Mesothelial cell of epicardium (in vitro differentiated cells): ENCODE measurements around the gene UGCG. TPM values are rescaled to one million over a fixed set of nuclear protein-coding genes. Genes with fewer than 3 reads are reported as not detected.

Experiments used
- DNase-seq, 2 experiments: peaks; one replicate each; pipeline ENCODE4 v3.0.0; 2021; ENCODE audit warnings: low spot score in 2 of 2; ENCODE audit not compliant: unreplicated experiment in 2 of 2
- H3K27ac Mint-ChIP-seq: 2 replicates; pipeline ENCODE4 v1.8.0; 2021; ENCODE audit warnings: mixed read lengths
- H3K27me3 Mint-ChIP-seq: 2 replicates; pipeline ENCODE4 v1.8.0; 2021; ENCODE audit warnings: low read depth, mixed read lengths
- H3K36me3 Mint-ChIP-seq: 2 replicates; pipeline ENCODE4 v1.8.0; 2021; ENCODE audit warnings: mixed read lengths
- H3K4me1 Mint-ChIP-seq: 2 replicates; pipeline ENCODE4 v1.8.0; 2021; ENCODE audit warnings: mixed read lengths
- H3K4me3 Mint-ChIP-seq: 2 replicates; pipeline ENCODE4 v1.8.0; 2021; ENCODE audit warnings: mild to moderate bottlenecking, moderate library complexity, mixed read lengths
- H3K9me3 Mint-ChIP-seq: 2 replicates; pipeline ENCODE4 v1.8.0; 2021; ENCODE audit warnings: mixed read lengths
- total RNA-seq: library from RNA; stranded (reverse); gene quantifications from 3 replicates; pipeline ENCODE4 v1.2.1, GENCODE V29; 2021
- TF ChIP-seq, protein P1 (sequence below): fragments of 200-600 bp; sonication (generic); IDR thresholded peaks from one replicate; pipeline ENCODE4 v1.5.0; 2021; ENCODE audit warnings: antibody characterized with exemption; ENCODE audit not compliant: unreplicated experiment

The UGCG gene
- total RNA-seq, 1 donor from 2014 or later, result 27.0 TPM

GRCh38 chr9:111963995-111964394 lies 67.4 kb downstream of the UGCG start:
- Mint-ChIP-seq H3K4me1 (no peaks in the 10 kb centered on the region), H3K36me3 (no peaks in the 10 kb centered on the region), H3K27ac (no peak overlapping the region), H3K27me3 (peaks cover 4% of the 10 kb centered on the region), H3K4me3 (no peak overlapping the region), H3K9me3 (peaks cover 6% of the 10 kb centered on the region)
- no peak for DNase-seq
- TF ChIP-seq, protein P1, sequence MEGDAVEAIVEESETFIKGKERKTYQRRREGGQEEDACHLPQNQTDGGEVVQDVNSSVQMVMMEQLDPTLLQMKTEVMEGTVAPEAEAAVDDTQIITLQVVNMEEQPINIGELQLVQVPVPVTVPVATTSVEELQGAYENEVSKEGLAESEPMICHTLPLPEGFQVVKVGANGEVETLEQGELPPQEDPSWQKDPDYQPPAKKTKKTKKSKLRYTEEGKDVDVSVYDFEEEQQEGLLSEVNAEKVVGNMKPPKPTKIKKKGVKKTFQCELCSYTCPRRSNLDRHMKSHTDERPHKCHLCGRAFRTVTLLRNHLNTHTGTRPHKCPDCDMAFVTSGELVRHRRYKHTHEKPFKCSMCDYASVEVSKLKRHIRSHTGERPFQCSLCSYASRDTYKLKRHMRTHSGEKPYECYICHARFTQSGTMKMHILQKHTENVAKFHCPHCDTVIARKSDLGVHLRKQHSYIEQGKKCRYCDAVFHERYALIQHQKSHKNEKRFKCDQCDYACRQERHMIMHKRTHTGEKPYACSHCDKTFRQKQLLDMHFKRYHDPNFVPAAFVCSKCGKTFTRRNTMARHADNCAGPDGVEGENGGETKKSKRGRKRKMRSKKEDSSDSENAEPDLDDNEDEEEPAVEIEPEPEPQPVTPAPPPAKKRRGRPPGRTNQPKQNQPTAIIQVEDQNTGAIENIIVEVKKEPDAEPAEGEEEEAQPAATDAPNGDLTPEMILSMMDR, result no peak

DNA sequence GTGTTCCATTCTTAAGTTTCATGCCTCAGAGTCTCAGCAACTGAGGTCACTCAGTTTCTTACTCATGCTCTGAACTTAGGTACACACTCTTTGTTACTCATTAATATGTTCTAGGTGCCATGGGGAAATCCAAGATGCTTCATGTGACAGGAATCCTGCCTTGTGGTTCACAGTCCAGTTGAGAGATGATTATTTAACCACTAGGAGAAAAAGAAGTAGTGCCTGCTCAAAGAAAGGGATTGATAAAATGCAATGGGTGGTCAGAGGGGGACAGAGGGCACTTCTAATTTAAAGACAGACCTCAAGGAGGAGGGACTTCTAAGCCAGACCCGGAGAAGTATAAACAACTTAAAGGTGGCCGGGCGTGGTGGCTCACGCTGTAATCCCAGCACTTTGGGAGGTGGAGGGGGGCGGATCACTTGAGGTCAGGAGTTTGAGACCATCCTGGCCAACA lies 69.0 kb downstream of the UGCG start:
- H3K9me3 Mint-ChIP-seq, result peaks cover 6% of the 10 kb centered on the region
- no peak for DNase-seq
- TF ChIP-seq, protein P1, result no peak
- no peak overlapping the region for H3K4me3 Mint-ChIP-seq
- H3K27me3 Mint-ChIP-seq, result peaks cover 4% of the 10 kb centered on the region
- no peak overlapping the region for H3K27ac Mint-ChIP-seq
- H3K36me3 Mint-ChIP-seq, result no peaks in the 10 kb centered on the region
- no peaks in the 10 kb centered on the region for H3K4me1 Mint-ChIP-seq

DNA sequence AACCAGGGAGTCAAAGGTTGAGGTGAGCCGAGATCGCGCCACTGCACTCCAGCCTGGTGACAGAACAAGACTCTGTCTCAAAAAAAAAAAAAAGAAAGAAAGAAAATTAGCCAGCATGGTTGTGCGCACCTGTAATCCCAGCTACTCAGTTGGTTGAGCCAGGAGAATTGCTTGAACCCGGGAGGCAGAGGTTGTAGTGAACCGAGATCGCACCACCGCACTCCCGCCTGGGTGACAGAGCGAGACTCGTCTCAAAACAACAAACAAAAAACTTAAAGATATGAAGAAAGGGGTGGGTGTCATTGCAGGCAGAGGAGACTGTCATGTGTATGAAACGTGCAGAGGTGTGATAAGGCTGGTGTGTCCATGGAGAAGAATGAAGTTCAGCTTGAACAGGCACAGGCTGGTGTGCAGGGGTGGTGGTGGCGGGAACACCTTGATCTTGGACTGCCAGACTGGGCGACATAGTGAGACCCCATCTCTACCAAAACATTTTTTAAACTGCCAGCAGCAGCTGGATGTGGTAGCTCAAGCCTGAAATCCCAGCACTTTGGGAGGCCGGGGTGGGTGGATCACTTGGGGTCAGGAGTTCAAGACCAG lies 69.6 kb downstream of the UGCG start:
- no peak overlapping the region for H3K27ac Mint-ChIP-seq
- peaks cover 6% of the 10 kb centered on the region for H3K9me3 Mint-ChIP-seq
- TF ChIP-seq, protein P1, result no peak
- peaks cover 3% of the 10 kb centered on the region for H3K27me3 Mint-ChIP-seq
- no peak for DNase-seq
- no peak overlapping the region for H3K4me3 Mint-ChIP-seq
- no peaks in the 10 kb centered on the region for H3K36me3 Mint-ChIP-seq
- no peaks in the 10 kb centered on the region for H3K4me1 Mint-ChIP-seq

- H3K36me3 Mint-ChIP-seq, result no peaks in the 10 kb centered on the region
- peaks cover 6% of the 10 kb centered on the region for H3K9me3 Mint-ChIP-seq
- no peaks in the 10 kb centered on the region for H3K4me1 Mint-ChIP-seq
- no peak overlapping the region for H3K4me3 Mint-ChIP-seq
- TF ChIP-seq, protein P1, result no peak
- DNase-seq, result no peak
- no peaks in the 10 kb centered on the region for H3K27me3 Mint-ChIP-seq
- H3K27ac Mint-ChIP-seq, result no peak overlapping the region
Observed at GRCh38 chr9:111966861-111967291, 70.3 kb downstream of the UGCG start.

- Mint-ChIP-seq H3K9me3 (peaks cover 8% of the 10 kb centered on the region), H3K36me3 (no peaks in the 10 kb centered on the region), H3K4me1 (no peaks in the 10 kb centered on the region), H3K4me3 (no peak overlapping the region), H3K27ac (no peak overlapping the region), H3K27me3 (no peaks in the 10 kb centered on the region)
- TF ChIP-seq, protein P1, result no peak
- DNase-seq, result no peak
Observed at GRCh38 chr9:111967621-111968020, 71.0 kb downstream of the UGCG start.

GRCh38 chr9:111969061-111969460 lies 72.4 kb downstream of the UGCG start:
- Mint-ChIP-seq H3K4me1 (peaks cover 4% of the 10 kb centered on the region), H3K27me3 (no peaks in the 10 kb centered on the region), H3K36me3 (no peaks in the 10 kb centered on the region), H3K27ac (no peak overlapping the region), H3K9me3 (peaks cover 4% of the 10 kb centered on the region), H3K4me3 (no peak overlapping the region)
- no peak for DNase-seq
- TF ChIP-seq, protein P1, result no peak
